ENCODE results near the gene RAPGEF1.

GRCh38 chr9:131609099-131609830, 130.6 kb downstream of the RAPGEF1 start:
- TF ChIP-seq CTCF (IDR thresholded peaks at IDR 0.05; ENCODE audit: low read length) (no peak), EZH2 (optimal IDR thresholded peaks at IDR 0.05; ENCODE audit: low read depth, low read length) (no peak)
